Activated T-helper 1 cell treated with anti-CD3 and anti-CD28 coated beads, Interleukin-12 subunit alpha, Interleukin-12 subunit beta, Interleukin-2, Interleukin-4 antibody, amounts not matched to agents 30 ng/mL and 10 ng/mL and 1 ng/mL, durations not matched to agents 14 hours and 24 hours and 36 hours (primary cell): ENCODE measurements around the gene ATP7B. TPM values are rescaled to one million over a fixed set of nuclear protein-coding genes. Genes with fewer than 3 reads are reported as not detected.

Experiments
- DNase-seq: peaks from one replicate; pipeline ENCODE4 v3.0.0; 2021; ENCODE audit warnings: low spot score
- H3K27ac Mint-ChIP-seq: one replicate; pipeline ENCODE4 v1.8.0; 2021; ENCODE audit warnings: mild to moderate bottlenecking, mixed read lengths
- H3K27me3 Mint-ChIP-seq: one replicate; pipeline ENCODE4 v1.8.0; 2022; ENCODE audit warnings: mild to moderate bottlenecking, moderate library complexity, mixed read lengths; ENCODE audit not compliant: insufficient read depth
- H3K36me3 Mint-ChIP-seq: one replicate; pipeline ENCODE4 v1.8.0; 2021; ENCODE audit warnings: low read depth, mixed read lengths
- H3K4me1 Mint-ChIP-seq: one replicate; pipeline ENCODE4 v1.8.0; 2021; ENCODE audit warnings: low read depth, mixed read lengths
- H3K4me3 Mint-ChIP-seq: one replicate; pipeline ENCODE4 v1.8.0; 2021; ENCODE audit warnings: mild to moderate bottlenecking, moderate library complexity, mixed read lengths
- H3K9me3 Mint-ChIP-seq: one replicate; pipeline ENCODE4 v1.8.0; 2021; ENCODE audit warnings: mixed read lengths
- intact Hi-C: fragments of 100-400 bp; cut with micrococcal nuclease; formaldehyde crosslinking; loops from one replicate; pipeline ENCODE4 v1.15.1; 2024
- total RNA-seq: library from RNA; stranded (reverse); gene quantifications from 2 replicates; pipeline ENCODE4 v1.2.3, GENCODE V29; 2022

Gene ATP7B
- total RNA-seq, 1 donor from 2014 or later, result 1.1 TPM

- no peaks in the 10 kb centered on the region for H3K36me3 Mint-ChIP-seq
- H3K9me3 Mint-ChIP-seq, result no peaks in the 10 kb centered on the region
- H3K4me1 Mint-ChIP-seq, result peaks cover 4% of the 10 kb centered on the region
- intact Hi-C loops, result loop anchor here (1.0 to 5.0 kb wide), 3 partner anchors 28 to 231 kb away; partner anchors contain the start of genes ALG11 and ATP7B
- H3K4me3 Mint-ChIP-seq, result no peak overlapping the region
- H3K27me3 Mint-ChIP-seq, result peaks cover 16% of the 10 kb centered on the region
- no peak overlapping the region for H3K27ac Mint-ChIP-seq
- peak; percentile 14 for DNase-seq
Observed at GRCh38 chr13:51895906-51896888, 115.1 kb downstream of the ATP7B start.

GRCh38 chr13:51894239-51894638 lies 117.0 kb downstream of the ATP7B start:
- Mint-ChIP-seq H3K4me1 (peaks cover 4% of the 10 kb centered on the region), H3K27ac (no peak overlapping the region), H3K36me3 (no peaks in the 10 kb centered on the region), H3K9me3 (no peaks in the 10 kb centered on the region), H3K27me3 (peaks cover 20% of the 10 kb centered on the region), H3K4me3 (no peak overlapping the region)
- no peak for DNase-seq
- intact Hi-C loops, result no loop called here

GRCh38 chr13:51892657-51893056 lies 118.6 kb downstream of the ATP7B start:
- Mint-ChIP-seq H3K9me3 (no peaks in the 10 kb centered on the region), H3K36me3 (no peaks in the 10 kb centered on the region), H3K4me1 (peaks cover 4% of the 10 kb centered on the region), H3K4me3 (no peak overlapping the region), H3K27ac (no peak overlapping the region), H3K27me3 (peaks cover 16% of the 10 kb centered on the region)
- DNase-seq, result no peak
- intact Hi-C loops, result no loop called here

GRCh38 chr13:51887468-51887867 lies 123.8 kb downstream of the ATP7B start:
- intact Hi-C loops, result no loop called here
- no peaks in the 10 kb centered on the region for H3K36me3 Mint-ChIP-seq
- H3K4me1 Mint-ChIP-seq, result no peaks in the 10 kb centered on the region
- no peak overlapping the region for H3K27ac Mint-ChIP-seq
- H3K27me3 Mint-ChIP-seq, result peaks cover 16% of the 10 kb centered on the region
- no peak for DNase-seq
- H3K4me3 Mint-ChIP-seq, result no peak overlapping the region
- H3K9me3 Mint-ChIP-seq, result peaks cover 3% of the 10 kb centered on the region

- no peaks in the 10 kb centered on the region for H3K36me3 Mint-ChIP-seq
- H3K27me3 Mint-ChIP-seq, result peaks cover 5% of the 10 kb centered on the region
- peaks cover 3% of the 10 kb centered on the region for H3K9me3 Mint-ChIP-seq
- H3K27ac Mint-ChIP-seq, result no peak overlapping the region
- DNase-seq, result no peak
- H3K4me3 Mint-ChIP-seq, result no peak overlapping the region
- intact Hi-C loops, result no loop called here
- H3K4me1 Mint-ChIP-seq, result no peaks in the 10 kb centered on the region
Observed at GRCh38 chr13:51885651-51886050, 125.6 kb downstream of the ATP7B start.

GRCh38 chr13:51883226-51883600 lies 128.0 kb downstream of the ATP7B start:
- Mint-ChIP-seq H3K36me3 (no peaks in the 10 kb centered on the region), H3K27me3 (peaks cover 3% of the 10 kb centered on the region), H3K4me1 (peaks cover 5% of the 10 kb centered on the region), H3K27ac (no peak overlapping the region), H3K9me3 (peaks cover 3% of the 10 kb centered on the region), H3K4me3 (no peak overlapping the region)
- DNase-seq, result no peak
- intact Hi-C loops, result no loop called here

Other genes with a start within 250 kb of the ATP7B start
- gene DHRS12, start 207.3 kb downstream of the ATP7B start, total RNA-seq, result 3.3 and 3.5 TPM in 2 replicates
- gene TMEM272, start 166.3 kb downstream of the ATP7B start, total RNA-seq, result 0.26 and 0.88 TPM in 2 replicates
- not detected in 2 replicates for gene CCDC70, start 149.5 kb downstream of the ATP7B start, total RNA-seq
- 24.7 and 28.6 TPM in 2 replicates for gene ALG11, start 948 bp upstream of the ATP7B start, total RNA-seq
- gene UTP14C, start 13.2 kb upstream of the ATP7B start, total RNA-seq, result 12.5 and 14.0 TPM in 2 replicates
- gene NEK5, start 117.6 kb upstream of the ATP7B start, total RNA-seq, result not detected in 2 replicates
- 10.5 and 12.0 TPM in 2 replicates for gene NEK3, start 148.1 kb upstream of the ATP7B start, total RNA-seq